EH (cell line): ENCODE results near the gene EPHB6.
A peak's percentile ranks its signal among the peaks of the same experiment; 100 is the strongest.

ENCODE experiments used
- DNase-seq: peaks from one replicate; pipeline ENCODE4 v3.0.0-alpha.2; 2015; ENCODE audit warnings: low read depth

Gene EPHB6

GRCh38 chr7:142854372-142855113, at the start of gene EPHB6:
Gene EPHB6, plus strand, starts transcription at chr7:142855076. Its CDS starts 8,152 bp downstream, at chr7:142863228.
- DNase-seq: peak; percentile 64

- no peak for DNase-seq
Observed at GRCh38 chr7:142805350-142806021, 49.4 kb upstream of the EPHB6 start.

GRCh38 chr7:142806022-142806356, 48.9 kb upstream of the EPHB6 start:
- no peak for DNase-seq

- no peak for DNase-seq
Observed at GRCh38 chr7:142806957-142807356, 47.9 kb upstream of the EPHB6 start.

- DNase-seq: peak; percentile 68
Observed at GRCh38 chr7:142807855-142808460, 46.9 kb upstream of the EPHB6 start.

GRCh38 chr7:142808461-142808801, 46.4 kb upstream of the EPHB6 start:
- no peak for DNase-seq

- peak; percentile 66 for DNase-seq
Observed at GRCh38 chr7:142808802-142809583, 45.9 kb upstream of the EPHB6 start.

GRCh38 chr7:142809671-142810070, 45.2 kb upstream of the EPHB6 start:
- DNase-seq: no peak

GRCh38 chr7:142811154-142811737, 43.6 kb upstream of the EPHB6 start:
- DNase-seq: peak; percentile 62

- DNase-seq: peak; percentile 60
Observed at GRCh38 chr7:142812437-142813215, 42.2 kb upstream of the EPHB6 start.

GRCh38 chr7:142813226-142813625, 41.6 kb upstream of the EPHB6 start:
- peak; percentile 84 for DNase-seq

- no peak for DNase-seq
Observed at GRCh38 chr7:142813699-142814098, 41.2 kb upstream of the EPHB6 start.

GRCh38 chr7:142814451-142814850, 40.4 kb upstream of the EPHB6 start:
- DNase-seq: no peak

- DNase-seq: no peak
Observed at GRCh38 chr7:142815134-142815533, 39.7 kb upstream of the EPHB6 start.

GRCh38 chr7:142817506-142817905, 37.4 kb upstream of the EPHB6 start:
- DNase-seq: peak; percentile 24

GRCh38 chr7:142819530-142819929, 35.3 kb upstream of the EPHB6 start:
- DNase-seq: no peak

GRCh38 chr7:142822714-142823113, 32.2 kb upstream of the EPHB6 start:
- no peak for DNase-seq

GRCh38 chr7:142827951-142828500, 26.9 kb upstream of the EPHB6 start:
- no peak for DNase-seq

- no peak for DNase-seq
Observed at GRCh38 chr7:142832417-142832816, 22.5 kb upstream of the EPHB6 start.

- DNase-seq: peak; percentile 9
Observed at GRCh38 chr7:142833174-142834048, 21.5 kb upstream of the EPHB6 start.
